Activated CD8-positive, alpha-beta memory T cell treated with anti-CD3 and anti-CD28 coated beads, Interleukin-2, amount 50 U/mL, for 24 hours (primary cell): Measurements from ENCODE around the gene TEX44.
A peak's percentile ranks its signal among the peaks of the same experiment; 100 is the strongest.

ENCODE experiments used
- DNase-seq: peaks from one replicate; pipeline ENCODE4 v3.0.0-alpha.2; 2020; ENCODE audit errors: extremely low read depth

Gene TEX44

DNA sequence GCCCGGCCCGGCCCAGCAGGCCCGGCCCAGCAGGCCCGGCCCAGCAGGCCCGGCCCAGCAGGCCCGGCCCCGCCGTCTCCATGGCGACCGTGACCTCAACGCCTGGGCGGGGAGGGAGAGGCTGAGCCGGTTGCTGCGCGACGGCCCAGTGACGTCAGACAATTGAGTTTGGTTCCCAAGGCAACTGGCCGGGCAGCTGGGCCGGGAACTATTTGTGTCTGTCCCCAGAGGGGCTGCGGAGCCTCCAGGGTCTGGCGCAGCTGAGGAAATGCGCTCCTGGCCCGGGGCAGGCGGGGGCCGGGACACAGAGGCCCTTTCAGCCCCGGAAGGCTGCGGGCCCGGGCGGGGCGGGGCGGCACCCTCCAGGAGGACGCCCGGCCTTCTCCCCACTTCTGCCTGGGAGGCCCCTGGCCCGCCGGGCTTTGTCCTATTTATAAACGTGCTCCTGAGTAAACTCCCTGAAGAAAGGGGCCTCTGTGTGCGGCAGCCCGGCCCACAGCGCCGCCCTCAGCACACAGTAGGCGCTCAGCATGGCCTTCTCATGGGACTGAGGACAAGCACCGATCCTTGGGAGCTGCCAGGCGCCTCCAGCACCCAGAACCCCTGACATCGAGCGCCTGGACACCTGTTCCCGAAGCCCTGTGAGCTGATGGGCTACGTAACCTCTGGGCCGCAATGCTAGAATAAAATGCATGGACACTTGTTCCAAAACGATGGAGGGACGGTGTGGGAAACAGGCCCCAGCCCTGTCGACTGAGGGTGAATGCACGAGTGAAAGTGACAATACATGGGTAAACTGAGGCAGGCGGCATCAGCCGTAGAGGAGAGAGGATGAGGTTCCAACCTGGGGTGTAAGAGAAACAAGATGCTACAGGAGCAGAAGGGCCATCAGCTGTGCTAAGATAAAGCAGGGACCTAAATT, 12.3 kb downstream of the TEX44 start:
- DNase-seq = peak; percentile 85

DNA sequence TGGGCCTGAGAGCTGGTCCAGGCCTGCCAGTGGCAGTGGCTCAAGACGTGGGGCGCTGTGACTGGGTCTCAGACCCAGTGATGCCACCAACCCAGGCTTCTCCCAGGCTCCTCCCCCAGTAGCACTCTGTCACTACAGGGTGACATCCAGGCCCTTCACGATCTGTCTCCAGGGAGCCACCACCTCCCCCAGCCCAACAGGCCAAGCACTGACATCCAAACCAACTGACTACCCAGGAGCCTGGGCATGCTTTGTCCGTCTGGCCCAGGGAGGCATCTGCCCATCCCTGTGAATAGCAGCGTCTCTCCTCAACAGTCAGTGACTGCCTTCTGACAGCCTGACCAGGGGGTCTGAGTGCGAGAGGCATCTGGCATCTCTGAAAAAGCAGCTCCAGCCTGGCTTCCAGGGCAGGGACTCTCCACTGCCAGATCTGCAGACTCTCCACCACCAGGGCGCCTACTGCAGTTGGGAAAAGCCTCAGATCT, 13.0 kb downstream of the TEX44 start:
- no peak for DNase-seq

DNA sequence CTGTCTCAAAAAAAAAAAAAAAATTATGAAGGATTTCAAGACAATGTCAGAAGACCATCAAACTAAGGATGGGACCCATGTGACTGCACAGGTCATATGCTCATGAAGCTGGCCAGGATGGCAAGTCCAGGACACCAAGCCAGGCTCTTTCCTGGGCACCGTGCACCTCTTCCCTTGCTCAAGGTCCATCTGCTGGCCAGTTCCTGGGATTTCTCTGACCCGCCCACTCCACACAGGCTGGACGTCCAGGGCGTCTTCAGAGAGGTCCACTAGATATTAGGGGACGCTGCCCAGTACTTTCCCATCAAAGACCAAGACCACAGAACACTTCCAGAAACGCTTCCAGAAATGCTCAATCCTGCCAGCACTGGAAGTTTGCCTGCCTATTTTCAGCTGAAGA, 14.3 kb downstream of the TEX44 start:
- no peak for DNase-seq

DNA sequence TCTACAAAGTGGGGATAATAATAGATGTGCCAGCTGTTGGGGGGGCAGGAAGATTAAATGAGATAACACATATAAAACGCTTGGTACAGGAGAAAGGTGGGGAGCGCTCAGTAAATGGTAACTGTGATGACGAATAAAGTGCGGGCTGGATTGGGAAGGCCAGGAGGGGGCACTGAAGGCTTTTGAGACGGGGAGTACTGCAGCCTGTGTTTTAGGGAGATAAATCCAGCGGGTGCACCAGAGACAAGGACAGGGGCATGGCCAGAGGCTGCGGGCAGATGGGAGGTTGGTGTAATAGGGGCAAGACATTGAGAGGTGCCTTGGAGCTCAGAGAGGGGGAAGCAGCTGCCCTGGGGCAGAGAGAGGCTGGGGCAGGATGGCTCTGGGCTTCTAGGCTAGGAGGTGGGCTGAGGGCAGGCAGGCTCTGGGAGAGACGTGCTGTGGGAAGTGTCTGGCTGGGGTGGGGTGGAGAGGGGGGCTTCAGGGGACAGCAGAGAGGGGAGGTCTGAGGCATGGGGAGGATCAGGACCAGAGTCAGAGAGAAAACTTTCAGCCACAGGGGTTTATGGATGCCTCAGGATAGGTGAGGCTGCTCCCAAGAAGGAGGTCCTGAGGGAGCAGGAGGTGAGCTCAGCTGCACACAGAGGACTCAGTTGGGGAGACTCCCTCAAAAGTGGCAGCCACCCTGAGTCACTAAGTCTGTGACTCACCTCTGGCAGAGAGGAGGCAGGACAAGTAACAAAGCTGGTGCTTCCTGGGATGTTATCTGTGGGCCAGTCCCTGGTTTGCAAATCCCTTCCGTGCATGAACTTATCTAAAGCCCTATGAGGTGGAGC, 18.8 kb downstream of the TEX44 start:
- peak; percentile 52 for DNase-seq

DNA sequence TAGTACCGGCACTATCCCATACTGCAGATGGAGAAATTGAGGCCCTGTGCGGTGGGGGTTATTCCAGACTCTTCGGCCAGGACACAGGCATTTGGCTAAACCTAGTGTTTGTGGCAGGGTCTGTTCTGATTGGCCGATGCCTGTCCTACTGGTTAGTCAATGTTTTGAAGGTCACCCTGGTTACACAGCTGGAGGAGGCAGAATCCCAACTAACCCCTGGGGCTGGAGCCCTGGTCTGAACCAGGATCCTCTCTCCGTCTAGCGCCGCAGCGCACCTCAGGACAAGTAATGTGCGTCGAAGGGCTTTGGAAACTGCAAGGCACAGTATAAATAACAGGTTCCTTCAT, 19.4 kb downstream of the TEX44 start:
- DNase-seq = no peak

DNA sequence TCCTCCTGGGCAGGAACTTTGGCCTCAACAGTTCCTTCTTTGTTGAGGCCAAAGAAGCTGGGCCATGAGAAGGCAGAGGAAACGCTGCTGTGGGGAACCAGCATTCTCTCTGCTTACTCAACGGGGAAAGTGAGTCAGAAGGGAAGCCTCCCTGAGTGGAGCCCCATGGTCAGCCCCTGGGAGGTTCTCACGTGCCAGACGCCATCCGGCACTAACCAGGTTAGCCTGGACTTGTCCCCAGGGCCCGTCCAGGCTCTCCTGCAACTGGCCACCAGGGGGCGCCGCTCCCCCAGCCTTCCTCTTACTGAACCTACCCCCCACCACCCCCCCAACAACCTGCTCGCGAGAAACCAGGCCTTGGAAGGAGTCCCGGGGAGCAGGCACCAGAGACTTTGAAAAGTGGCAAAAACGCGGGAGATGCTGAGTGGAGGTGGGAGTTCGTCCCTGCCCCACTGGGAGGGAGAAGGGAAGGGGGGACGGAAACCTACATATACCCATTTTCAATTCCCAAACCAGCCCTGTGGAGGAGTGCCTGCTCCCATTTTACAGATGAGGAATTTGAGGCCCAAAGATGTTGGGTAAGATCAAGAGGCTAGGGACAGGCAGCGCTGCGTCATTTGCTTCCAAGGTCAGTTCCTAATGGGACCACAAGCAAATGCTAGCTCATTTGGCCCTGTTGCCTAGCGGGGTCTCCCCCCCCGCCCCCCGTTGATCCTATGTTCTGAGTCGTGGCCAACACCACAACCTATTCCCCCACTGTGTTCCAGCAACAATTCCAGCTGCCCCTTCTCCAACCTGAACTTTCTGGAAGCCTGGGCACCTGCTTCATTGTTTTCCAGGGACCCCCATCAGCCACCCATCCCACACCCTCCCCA, 20.0 kb downstream of the TEX44 start:
- peak; percentile 85 for DNase-seq

DNA sequence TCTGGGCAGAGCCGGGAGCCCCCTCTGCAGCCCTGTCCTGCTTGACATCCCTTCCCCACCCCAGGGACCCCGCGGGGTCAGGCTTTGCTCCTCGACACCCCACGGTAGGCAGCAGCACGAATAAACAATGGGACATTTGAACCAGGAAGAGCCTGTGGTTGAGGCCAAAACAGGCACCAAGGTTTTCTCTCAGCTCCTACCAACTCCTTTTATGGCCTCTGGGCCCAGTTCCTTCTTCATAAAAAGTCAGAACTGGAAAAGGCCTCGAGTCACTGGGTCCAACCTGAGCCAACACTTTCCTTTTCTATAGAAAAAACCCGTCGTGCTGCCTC, 20.6 kb downstream of the TEX44 start:
- DNase-seq = no peak

DNA sequence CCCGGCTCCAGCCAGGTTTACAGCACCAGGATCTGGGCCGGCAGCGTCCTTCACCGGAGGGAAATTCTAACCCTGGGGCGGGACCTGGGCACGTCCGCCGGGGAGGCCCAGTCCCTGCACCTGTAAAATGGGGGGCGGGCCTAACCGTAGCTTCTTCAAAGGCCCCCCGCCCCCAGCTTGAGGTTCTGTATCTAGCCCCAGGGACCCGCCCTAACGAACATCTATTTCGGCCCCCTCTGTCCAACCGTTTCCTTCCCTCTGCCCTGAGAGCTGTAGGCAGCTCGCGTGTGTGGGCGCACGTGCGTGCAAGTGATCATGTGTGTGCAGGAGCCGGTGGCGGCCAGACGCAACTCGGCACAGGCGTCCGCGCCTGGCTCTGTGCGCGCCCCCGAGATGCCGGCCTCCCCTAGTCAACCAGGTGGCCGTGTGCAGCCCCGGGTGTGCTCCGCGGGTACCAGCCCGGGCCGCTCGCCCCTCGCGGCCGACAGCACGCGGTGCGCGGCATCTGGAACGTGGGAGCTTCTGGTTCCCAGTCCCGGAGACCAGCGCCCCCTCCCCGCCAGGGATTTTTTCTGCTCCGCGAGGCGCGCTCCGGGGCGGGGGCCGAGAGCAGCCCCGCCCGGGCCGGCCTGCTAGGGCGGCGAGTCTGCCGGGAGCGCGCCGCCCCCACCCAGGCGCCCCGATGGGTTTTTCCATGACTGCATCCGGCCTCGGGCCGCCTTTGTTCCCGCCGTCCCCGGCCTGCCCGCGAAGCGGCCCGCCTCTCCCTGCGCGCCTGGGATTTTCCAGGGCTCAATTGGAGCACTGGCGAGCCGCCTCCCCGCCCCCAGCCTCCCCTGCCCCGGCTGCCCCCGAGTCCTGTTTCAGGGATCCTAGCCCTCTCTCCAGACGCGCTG, 21.2 kb downstream of the TEX44 start:
- peak; percentile 58 for DNase-seq

DNA sequence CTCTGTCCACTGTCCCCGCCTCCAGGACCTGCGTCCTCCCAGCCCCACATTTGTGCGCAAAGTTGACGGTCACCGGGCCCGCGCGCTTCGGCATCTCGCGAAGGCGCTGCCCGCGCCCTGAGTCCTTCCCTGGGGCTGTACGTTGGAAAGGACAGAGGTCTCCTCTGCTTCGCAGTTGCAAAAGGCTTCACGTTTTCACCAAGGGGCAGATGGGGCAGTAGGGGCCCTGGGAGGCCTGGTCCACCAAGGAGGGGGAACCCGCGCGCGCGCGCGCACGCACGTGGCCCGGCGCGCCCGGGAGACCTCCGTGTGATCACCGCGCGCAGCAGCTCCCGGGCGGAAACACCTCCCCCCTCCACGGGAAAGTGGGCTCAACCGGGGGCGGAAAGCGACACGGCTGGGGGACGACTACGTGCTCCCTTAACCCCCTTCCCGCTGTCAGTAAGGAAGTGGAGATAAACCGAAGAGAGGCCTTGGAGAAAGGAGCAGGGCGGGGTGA, 21.9 kb downstream of the TEX44 start:
- no peak for DNase-seq

DNA sequence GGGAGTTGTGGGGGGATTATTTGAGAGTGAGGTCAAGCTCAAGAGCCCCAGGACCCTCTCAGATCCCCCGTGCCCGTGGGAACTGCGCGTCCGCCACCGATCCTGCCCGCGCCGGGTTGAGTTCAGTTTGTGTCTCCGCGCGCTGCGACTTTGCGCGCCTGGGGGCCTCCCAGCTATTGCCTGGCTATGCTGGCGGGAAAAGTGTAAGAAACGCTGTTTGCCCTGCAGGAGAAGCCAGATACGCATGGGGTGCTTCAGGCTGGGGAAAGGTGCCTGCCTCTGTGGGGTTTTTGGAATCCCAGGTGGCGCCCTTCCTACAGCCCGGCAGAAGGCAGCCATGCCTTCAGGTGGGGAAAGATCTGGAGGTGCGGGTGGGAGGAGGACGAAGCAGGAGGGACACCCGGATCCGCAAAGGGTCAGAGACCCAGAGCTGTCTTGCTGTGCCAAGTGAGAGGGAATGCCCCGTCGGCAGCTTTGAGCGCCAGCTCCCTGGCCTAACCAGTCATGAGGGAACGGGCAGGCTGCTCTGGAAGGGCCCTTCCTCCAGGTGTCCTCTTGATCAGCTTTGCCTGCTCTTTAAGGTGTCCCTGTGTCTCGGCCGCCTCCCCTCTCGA, 22.5 kb downstream of the TEX44 start:
- no peak for DNase-seq

DNA sequence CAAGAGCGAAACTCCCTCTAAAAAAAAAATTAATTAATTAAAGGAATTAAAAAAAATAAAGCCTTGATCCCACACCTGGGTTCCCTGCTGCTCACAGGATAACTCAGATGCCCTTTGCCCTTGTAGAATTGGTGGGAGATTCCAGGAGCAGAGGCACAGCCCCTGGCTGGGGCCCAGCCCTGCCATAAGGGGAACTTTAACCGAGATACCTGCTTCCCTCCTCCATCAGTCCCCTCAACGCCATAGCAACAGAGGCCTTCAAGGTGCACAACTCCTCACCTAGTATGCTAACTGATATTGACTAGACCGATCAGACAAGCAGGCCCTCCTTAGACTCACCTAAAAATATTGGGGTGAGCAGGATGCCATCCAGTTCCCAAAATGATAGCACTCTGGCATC, 23.6 kb downstream of the TEX44 start:
- DNase-seq = no peak

DNA sequence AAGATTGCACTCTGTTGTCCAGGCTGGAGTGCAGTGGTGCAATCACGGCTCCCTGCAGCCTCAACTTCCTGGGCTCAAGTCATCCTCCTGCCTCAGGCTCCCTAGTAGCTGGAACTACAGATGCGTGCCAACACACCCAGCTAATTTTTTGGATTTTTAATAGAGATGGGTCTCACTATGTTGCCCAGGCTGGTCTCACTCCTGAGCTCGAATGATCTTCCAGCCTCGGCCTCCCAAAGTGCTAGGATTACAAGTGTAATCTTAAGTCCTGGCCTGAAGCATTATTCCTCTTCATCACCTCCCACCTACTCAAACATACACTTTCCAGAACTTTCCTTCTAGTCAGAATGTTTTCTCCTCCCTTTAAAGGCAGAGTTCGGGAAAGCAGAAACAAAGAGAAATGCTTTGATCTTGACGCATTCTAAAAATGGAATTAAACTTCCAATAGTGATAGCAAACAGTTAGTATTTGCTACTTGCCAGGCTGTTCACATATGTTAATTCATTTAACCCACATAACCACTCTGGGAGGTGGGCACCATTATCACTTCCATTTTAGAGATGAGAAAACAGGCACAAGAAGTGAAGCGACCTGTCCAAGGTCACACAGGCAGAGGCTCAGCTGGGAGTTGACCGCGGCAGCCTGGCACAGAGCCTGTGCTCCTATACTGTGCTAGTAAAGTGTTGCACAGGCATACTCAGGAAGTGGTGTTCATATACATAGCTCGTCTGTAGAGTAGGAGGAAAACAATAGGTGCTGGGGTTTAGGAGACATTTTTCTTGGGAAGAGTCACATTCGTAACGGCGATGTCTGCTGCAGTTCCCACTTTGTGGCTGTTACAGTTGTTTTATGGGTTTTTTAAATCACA, 24.6 kb downstream of the TEX44 start:
- no peak for DNase-seq

DNA sequence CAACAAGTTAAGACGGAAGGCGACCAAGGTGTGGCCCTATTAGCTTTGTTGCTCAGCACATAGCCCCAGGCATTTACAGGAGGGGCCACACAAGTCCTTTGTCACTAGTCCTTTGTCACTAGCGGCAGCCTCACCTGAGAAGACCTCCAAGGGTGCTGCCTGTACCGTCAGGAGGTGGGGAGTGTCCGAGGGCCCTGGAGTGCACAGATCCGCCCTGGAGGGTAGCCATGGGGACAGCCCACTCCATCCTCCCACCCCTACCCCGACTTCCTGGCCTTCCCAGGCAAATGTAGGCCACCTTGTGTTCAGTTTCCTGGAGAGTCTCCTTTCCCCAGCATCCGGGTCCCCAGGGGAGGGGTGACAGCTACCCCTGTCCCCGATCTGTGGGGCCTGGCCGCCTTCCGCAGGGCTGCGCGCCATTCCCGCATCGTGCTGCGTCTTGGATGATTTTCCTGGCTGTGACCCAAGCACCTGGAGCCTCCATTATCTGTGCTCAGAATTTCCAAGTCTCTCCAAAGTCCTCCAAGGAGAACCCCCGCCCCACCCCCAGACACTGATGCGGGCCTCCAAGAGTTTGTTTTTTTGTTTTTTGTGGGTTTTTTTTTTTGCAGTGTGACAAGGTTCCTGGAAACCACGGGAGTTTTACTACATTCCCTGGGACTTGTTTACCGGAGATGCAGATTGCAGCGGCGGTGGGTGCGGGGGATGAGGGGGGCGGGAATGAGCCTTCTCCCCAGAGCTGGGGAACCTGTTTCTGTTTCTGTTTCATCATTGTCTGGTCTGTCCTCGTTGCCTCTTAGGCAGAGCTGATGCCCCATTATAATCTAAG, 28.6 kb downstream of the TEX44 start:
- no peak for DNase-seq

DNA sequence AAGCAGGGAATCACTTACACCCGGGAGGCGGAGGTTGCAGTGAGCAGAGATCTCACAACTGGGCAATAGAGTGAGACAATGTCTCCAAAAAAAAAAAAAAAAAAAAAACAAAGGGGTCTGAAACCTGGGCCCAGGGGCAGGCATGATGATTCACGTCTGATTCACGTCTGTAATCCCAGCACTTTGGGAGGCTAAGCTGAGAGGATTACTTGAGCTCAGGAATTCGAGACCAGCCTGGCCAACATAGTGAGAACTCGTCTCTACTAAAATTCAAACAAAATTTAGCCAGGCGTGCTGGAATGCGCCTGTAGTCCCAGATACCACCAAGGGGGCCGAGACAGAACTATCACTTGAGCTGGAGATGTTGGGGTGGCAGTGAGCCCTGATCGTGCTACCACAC, 30.3 kb downstream of the TEX44 start:
- DNase-seq = no peak

DNA sequence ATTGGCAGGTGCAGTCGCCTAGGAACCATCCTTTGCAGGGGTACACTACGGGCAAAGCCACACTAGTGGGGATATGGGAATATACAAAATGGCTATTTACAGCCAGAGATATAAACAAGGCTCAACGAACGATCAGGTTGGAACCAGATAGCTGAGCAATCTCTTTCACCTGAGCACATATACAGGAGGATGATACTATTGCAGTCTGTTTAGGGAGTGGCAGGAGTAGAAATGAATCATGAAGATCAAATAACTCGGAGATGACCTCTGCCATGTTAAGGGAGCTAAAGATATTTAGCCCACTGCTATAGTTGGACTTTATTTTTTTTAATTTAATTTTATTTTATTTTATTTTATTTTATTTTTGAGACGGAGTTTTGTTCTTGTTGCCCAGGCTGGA, 33.8 kb downstream of the TEX44 start:
- no peak for DNase-seq

DNA sequence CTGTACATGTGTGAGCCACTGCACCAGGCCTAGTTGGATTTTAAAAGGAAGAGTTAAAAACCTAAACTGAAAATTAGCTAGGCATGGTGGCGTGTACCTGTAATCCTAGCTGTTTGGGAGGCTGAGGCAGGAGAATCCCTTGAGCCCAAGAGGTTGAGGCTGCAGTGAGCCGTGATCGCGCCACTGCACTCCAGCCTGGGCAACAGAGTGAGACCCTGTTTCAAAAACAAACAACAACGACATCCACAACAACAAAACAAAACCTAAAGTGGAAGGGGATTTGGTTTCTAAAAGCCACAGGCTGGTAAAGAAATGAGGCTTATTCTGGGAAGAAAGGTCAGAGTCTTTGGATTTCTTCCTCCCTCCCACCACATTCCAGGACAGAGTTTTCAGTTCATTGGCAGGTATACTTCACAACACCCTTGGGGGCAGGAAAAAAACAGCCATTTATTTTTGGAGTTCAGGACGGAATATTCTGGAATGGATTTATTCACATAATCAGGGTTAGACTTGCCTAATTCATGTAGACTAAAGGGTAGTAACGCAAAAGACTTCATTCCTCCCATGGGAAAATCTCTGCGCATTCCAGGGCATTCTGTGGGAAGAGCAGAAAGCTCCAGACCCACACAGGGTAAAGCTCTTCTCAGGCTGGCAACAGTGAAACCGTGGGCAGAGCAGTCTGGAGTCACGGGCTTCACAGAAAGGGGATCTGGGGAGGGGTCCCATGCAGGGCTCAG, 34.9 kb downstream of the TEX44 start:
- DNase-seq = no peak

DNA sequence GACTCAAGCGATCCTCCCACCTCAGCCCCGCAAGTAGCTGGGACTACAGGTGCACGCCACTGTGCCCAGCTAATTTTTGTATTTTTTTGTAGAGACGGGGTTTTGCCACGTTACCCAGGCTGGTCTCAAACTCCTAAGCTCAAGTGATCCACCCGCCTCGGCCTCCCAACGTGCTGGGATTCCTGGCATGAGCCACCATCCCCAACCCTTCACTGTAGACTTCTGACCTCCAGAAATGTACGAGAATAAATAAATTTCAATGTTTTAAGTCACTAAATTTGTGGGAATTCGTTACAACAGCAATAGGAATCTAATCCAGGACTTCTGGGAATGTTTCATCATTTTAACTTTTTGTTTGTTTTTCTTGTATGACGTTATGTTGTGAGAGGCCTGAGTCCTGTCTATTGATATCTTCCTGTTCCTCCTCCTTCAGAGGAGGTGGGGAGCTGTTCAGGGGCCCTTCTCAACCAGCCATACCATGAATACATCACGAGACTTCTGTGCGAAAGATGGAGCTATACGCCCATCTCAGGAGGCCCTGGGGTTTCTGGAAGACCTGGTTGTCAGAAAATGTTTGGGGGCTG, 40.0 kb downstream of the TEX44 start:
- DNase-seq = no peak
